HepG2 (cell line): ENCODE results near the gene IRF2. TPM values are rescaled to one million over a fixed set of nuclear protein-coding genes. Genes with fewer than 3 reads are reported as not detected.

Experiments
- ARID3A ChIP-seq: IDR thresholded peaks from 2 replicates; pipeline ENCODE4 v1.6.1; 2012; ENCODE audit warnings: low read depth, low read length, improper control_type of control experiment
- CENPBD1 ChIP-seq: sonication (generic); formaldehyde crosslinking; IDR thresholded peaks from 2 replicates; pipeline ENCODE4 v1.8.0; 2022; ENCODE audit warnings: missing genetic modification reagents, low read depth, mild to moderate bottlenecking, borderline replicate concordance
- FOSL2 ChIP-seq: sonication (generic); formaldehyde crosslinking; IDR thresholded peaks from 2 replicates; pipeline ENCODE4 v1.4.0; 2020; ENCODE audit warnings: missing genetic modification reagents
- GATAD1 ChIP-seq: IDR thresholded peaks from 2 replicates; pipeline ENCODE4 v1.6.1; 2016; ENCODE audit warnings: missing genetic modification reagents, missing compliant biosample characterization
- GTF2F1 ChIP-seq: fragments of 150-350 bp; IDR thresholded peaks from 2 replicates; pipeline ENCODE4 v1.6.1; 2014; ENCODE audit warnings: low read length
- HHEX ChIP-seq: IDR thresholded peaks from 2 replicates; pipeline ENCODE4 v1.6.1; 2016; ENCODE audit warnings: control low read depth
- MZF1 ChIP-seq: sonication (generic); formaldehyde crosslinking; IDR thresholded peaks from 2 replicates; pipeline ENCODE4 v1.8.1; 2023; ENCODE audit warnings: mild to moderate bottlenecking, missing genetic modification reagents, borderline replicate concordance
- NCOA1 ChIP-seq: sonication (generic); formaldehyde crosslinking; IDR thresholded peaks from 2 replicates; pipeline ENCODE4 v1.9.0; 2021; ENCODE audit warnings: missing genetic modification reagents
- RBM22 ChIP-seq: fragments of 200-400 bp; formaldehyde crosslinking; optimal IDR thresholded peaks from 2 replicates; pipeline ENCODE3; 2017; ENCODE audit warnings: mild to moderate bottlenecking, low read length, moderate library complexity
- REXO4 ChIP-seq: sonication (generic); formaldehyde crosslinking; IDR thresholded peaks from 2 replicates; pipeline ENCODE4 v1.8.0; 2022; ENCODE audit warnings: missing genetic modification reagents, mild to moderate bottlenecking, borderline replicate concordance
- RFX3 ChIP-seq: IDR thresholded peaks from 2 replicates; pipeline ENCODE4 v1.6.1; 2016; ENCODE audit warnings: missing biosample characterization, missing genetic modification reagents
- SETDB1 ChIP-seq: sonication (generic); formaldehyde crosslinking; IDR thresholded peaks from 2 replicates; pipeline ENCODE4 v1.5.1; 2020; ENCODE audit warnings: missing genetic modification reagents, mild to moderate bottlenecking, borderline replicate concordance
- ZFX ChIP-seq: sonication (generic); formaldehyde crosslinking; IDR thresholded peaks from 2 replicates; pipeline ENCODE4 v1.4.0; 2020; ENCODE audit warnings: mild to moderate bottlenecking, low read depth, missing genetic modification reagents, moderate library complexity
- ZNF317 ChIP-seq: sonication (generic); formaldehyde crosslinking; IDR thresholded peaks from 2 replicates; pipeline ENCODE4 v1.5.0; 2020; ENCODE audit warnings: mild to moderate bottlenecking, missing genetic modification reagents
- ZNF484 ChIP-seq: sonication (generic); formaldehyde crosslinking; IDR thresholded peaks from 2 replicates; pipeline ENCODE4 v1.5.1; 2020; ENCODE audit warnings: mild to moderate bottlenecking, low read depth, missing genetic modification reagents, borderline replicate concordance
- ZNF747 ChIP-seq: sonication (generic); formaldehyde crosslinking; IDR thresholded peaks from 2 replicates; pipeline ENCODE4 v1.8.1; 2023; ENCODE audit warnings: missing genetic modification reagents, mild to moderate bottlenecking, borderline replicate concordance
- ZSCAN9 ChIP-seq: IDR thresholded peaks from 2 replicates; pipeline ENCODE4 v1.6.1; 2016; ENCODE audit warnings: borderline replicate concordance
- polyA plus RNA-seq, 8 experiments: library from polyadenylated mRNA; depleted of rRNA in 3 of 8; stranded (reverse) in 7 of 8; unstranded in 1 of 8; fragments of >200 nt; fragmentation: Illumina TruSeq in 4 of 8; extraction: Trizol in 4 of 8; gene quantifications; 2 replicates each; pipeline versions ENCODE4 v1.2.1 to v1.2.3, GENCODE V29; 2011 to 2016; ENCODE audit warnings: low read depth in 4 of 8, missing spikeins in 1 of 8, mixed read lengths in 1 of 8; ENCODE audit not compliant: insufficient read depth in 1 of 8
- total RNA-seq, 5 experiments: library from RNA; depleted of rRNA; stranded (reverse); fragments of >200 nt; fragmentation: Illumina TruSeq; extraction: Trizol; gene quantifications; 2 replicates each; pipeline ENCODE4 v1.2.3, GENCODE V29; 2016; ENCODE audit warnings: low read depth in 1 of 5
- TF ChIP-seq, protein P1 (sequence below): sonication (generic); formaldehyde crosslinking; IDR thresholded peaks from 2 replicates; pipeline ENCODE4 v1.4.0; 2020; ENCODE audit warnings: missing genetic modification reagents
- TF ChIP-seq, protein P2 (sequence below): sonication (generic); formaldehyde crosslinking; conservative IDR thresholded peaks from 2 replicates; pipeline ENCODE4 v1.4.0; 2020; ENCODE audit warnings: mild to moderate bottlenecking, missing genetic modification reagents, moderate library complexity

The IRF2 gene
- total and polyA plus RNA-seq, 2 of the 13 experiments (the other 11 are each of a cell fraction or from before 2014, with no cell fraction given): 15.5 to 28.8 TPM

DNA sequence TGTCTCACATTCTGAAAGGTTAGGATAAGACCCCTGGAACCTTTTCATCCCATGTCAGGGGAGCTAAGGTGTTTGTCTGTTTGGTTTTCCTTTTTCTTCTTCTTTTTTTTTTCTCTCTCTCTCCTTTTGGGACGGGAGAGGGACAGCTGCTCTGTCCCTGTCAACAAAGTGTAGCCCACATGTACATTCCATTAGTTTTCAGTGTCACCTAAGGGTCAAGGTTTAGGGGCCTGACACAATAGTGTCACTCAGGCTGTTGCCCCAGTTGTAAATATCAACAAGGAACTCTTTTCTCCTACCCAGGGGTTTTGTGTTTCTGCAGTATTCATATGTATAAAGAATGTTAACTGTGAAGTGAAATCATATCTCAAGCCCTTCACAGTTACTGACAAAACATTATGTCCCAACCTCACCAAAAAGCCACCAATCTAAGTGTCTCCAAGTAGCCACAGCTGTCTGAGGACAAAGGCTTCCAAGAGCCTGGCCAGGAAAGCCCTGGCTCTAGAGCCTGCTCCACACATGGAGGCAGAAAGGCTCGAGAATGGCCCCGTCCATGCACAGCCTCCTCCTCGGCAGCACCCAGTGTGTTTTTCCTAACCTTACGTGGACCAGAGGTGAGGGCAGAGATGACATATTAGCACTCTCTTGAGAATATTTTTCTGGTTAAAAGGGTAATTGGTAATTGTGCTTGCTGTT is 9.4 kb downstream of the IRF2 start (continued):
- TF ChIP-seq HHEX: peak; percentile 63; the same call in 1 of the 2 replicates
- no peak for TF ChIP-seq MZF1
- no peak for TF ChIP-seq ZNF484 (CRISPR knock-in tag)
- no peak for TF ChIP-seq CENPBD1 (CRISPR knock-in tag)
- TF ChIP-seq, protein P1, sequence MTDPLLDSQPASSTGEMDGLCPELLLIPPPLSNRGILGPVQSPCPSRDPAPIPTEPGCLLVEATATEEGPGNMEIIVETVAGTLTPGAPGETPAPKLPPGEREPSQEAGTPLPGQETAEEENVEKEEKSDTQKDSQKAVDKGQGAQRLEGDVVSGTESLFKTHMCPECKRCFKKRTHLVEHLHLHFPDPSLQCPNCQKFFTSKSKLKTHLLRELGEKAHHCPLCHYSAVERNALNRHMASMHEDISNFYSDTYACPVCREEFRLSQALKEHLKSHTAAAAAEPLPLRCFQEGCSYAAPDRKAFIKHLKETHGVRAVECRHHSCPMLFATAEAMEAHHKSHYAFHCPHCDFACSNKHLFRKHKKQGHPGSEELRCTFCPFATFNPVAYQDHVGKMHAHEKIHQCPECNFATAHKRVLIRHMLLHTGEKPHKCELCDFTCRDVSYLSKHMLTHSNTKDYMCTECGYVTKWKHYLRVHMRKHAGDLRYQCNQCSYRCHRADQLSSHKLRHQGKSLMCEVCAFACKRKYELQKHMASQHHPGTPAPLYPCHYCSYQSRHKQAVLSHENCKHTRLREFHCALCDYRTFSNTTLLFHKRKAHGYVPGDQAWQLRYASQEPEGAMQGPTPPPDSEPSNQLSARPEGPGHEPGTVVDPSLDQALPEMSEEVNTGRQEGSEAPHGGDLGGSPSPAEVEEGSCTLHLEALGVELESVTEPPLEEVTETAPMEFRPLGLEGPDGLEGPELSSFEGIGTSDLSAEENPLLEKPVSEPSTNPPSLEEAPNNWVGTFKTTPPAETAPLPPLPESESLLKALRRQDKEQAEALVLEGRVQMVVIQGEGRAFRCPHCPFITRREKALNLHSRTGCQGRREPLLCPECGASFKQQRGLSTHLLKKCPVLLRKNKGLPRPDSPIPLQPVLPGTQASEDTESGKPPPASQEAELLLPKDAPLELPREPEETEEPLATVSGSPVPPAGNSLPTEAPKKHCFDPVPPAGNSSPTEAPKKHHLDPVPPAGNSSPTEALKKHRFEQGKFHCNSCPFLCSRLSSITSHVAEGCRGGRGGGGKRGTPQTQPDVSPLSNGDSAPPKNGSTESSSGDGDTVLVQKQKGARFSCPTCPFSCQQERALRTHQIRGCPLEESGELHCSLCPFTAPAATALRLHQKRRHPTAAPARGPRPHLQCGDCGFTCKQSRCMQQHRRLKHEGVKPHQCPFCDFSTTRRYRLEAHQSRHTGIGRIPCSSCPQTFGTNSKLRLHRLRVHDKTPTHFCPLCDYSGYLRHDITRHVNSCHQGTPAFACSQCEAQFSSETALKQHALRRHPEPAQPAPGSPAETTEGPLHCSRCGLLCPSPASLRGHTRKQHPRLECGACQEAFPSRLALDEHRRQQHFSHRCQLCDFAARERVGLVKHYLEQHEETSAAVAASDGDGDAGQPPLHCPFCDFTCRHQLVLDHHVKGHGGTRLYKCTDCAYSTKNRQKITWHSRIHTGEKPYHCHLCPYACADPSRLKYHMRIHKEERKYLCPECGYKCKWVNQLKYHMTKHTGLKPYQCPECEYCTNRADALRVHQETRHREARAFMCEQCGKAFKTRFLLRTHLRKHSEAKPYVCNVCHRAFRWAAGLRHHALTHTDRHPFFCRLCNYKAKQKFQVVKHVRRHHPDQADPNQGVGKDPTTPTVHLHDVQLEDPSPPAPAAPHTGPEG: no peak
- TF ChIP-seq ZNF747 (CRISPR knock-in tag): no peak
- no peak for TF ChIP-seq ARID3A
- TF ChIP-seq REXO4: no peak
- TF ChIP-seq SETDB1 (CRISPR knock-in tag): no peak
- no peak for TF ChIP-seq NCOA1 (CRISPR knock-in tag)
- TF ChIP-seq GATAD1 (CRISPR knock-in tag): no peak
- TF ChIP-seq, protein P2, sequence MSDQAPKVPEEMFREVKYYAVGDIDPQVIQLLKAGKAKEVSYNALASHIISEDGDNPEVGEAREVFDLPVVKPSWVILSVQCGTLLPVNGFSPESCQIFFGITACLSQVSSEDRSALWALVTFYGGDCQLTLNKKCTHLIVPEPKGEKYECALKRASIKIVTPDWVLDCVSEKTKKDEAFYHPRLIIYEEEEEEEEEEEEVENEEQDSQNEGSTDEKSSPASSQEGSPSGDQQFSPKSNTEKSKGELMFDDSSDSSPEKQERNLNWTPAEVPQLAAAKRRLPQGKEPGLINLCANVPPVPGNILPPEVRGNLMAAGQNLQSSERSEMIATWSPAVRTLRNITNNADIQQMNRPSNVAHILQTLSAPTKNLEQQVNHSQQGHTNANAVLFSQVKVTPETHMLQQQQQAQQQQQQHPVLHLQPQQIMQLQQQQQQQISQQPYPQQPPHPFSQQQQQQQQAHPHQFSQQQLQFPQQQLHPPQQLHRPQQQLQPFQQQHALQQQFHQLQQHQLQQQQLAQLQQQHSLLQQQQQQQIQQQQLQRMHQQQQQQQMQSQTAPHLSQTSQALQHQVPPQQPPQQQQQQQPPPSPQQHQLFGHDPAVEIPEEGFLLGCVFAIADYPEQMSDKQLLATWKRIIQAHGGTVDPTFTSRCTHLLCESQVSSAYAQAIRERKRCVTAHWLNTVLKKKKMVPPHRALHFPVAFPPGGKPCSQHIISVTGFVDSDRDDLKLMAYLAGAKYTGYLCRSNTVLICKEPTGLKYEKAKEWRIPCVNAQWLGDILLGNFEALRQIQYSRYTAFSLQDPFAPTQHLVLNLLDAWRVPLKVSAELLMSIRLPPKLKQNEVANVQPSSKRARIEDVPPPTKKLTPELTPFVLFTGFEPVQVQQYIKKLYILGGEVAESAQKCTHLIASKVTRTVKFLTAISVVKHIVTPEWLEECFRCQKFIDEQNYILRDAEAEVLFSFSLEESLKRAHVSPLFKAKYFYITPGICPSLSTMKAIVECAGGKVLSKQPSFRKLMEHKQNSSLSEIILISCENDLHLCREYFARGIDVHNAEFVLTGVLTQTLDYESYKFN (CRISPR knock-in tag): peak; percentile 82
- TF ChIP-seq GTF2F1: no peak
- peak; percentile 44 for TF ChIP-seq RBM22
- peak; percentile 40; the same call in 1 of the 2 replicates for TF ChIP-seq ZSCAN9 (CRISPR knock-in tag)
- no peak for TF ChIP-seq RFX3 (CRISPR knock-in tag)
- TF ChIP-seq ZNF317 (CRISPR knock-in tag): no peak
- no peak for TF ChIP-seq ZFX (CRISPR knock-in tag)
- peak; percentile 58 for TF ChIP-seq FOSL2 (CRISPR knock-in tag)
